Adrenal gland (tissue), 19 donors: ENCODE results near the gene KLF6. TPM values are rescaled to one million over a fixed set of nuclear protein-coding genes. Genes with fewer than 3 reads are reported as not detected.

Source experiments
- DNase-seq, 7 donors: peaks; one replicate each; pipeline ENCODE4 v3.0.0-alpha.2; 2019 to 2020
- H3K27ac ChIP-seq, 5 donors: fragments of 200-600 bp; sonication (generic) in 4 of 5; 1 replicate in 3 of 5; 2 replicates in 2 of 5; pipeline versions ENCODE4 v1.5.1 to v1.8.0; 2016 to 2020; ENCODE audit warnings: mild to moderate bottlenecking in 1 of 5
- H3K27me3 ChIP-seq: fragments of 200-600 bp; 2 replicates; pipeline ENCODE4 v1.8.0; 2021
- H3K36me3 ChIP-seq, 2 donors: fragments of 200-600 bp; replicated peaks in 1 of 2; 1 replicate in 1 of 2; 2 replicates in 1 of 2; pipeline versions ENCODE4 v1.5.1 to v1.8.0; 2018 to 2022
- H3K4me1 ChIP-seq, 2 donors: fragments of 200-600 bp; replicated peaks in 1 of 2; 1 replicate in 1 of 2; 2 replicates in 1 of 2; pipeline versions ENCODE4 v1.5.1 to v1.8.0; 2018 to 2021
- H3K4me3 ChIP-seq, 4 donors: fragments of 200-600 bp; sonication (generic) in 3 of 4; one replicate each; pipeline ENCODE4 v1.5.1; 2016 to 2018
- H3K9me3 ChIP-seq, 3 donors: fragments of 200-600 bp; sonication (generic) in 1 of 3; replicated peaks in 1 of 3; 1 replicate in 2 of 3; 2 replicates in 1 of 3; pipeline versions ENCODE4 v1.5.1 to v1.8.0; 2016 to 2021
- POLR2A ChIP-seq, 2 donors: fragments of 450-650 bp; IDR thresholded peaks; one replicate each; pipeline ENCODE4 v1.6.1; 2017; ENCODE audit warnings: antibody characterized with exemption in 2 of 2, mild to moderate bottlenecking in 2 of 2, moderate library complexity in 1 of 2
- WGBS, 4 donors: extraction: QIAGEN DNeasy Blood & Tissue Kit in 2 of 4; methylation state at CpG; one replicate each; pipeline versions ENCODE4 v1.1.5 to v1.1.7; 2013 to 2017; 5-methylcytosine and 5-hydroxymethylcytosine counted together
- intact Hi-C, 2 donors: fragments of 100-400 bp; cut with DNase I; formaldehyde crosslinking; loops; one replicate each; pipeline versions ENCODE4 v1.14.1 to v1.15.0; 2022 to 2023
- long read RNA-seq, 10 donors: library from polyadenylated mRNA in 3 of 10; unstranded in 2 of 10; stranded (forward) in 1 of 10; transcript quantifications; one replicate each; pipeline ENCODE4 v2.0.0 and lab custom pipeline, GENCODE V29; 2021 to 2026
- polyA plus RNA-seq, 3 donors: library from polyadenylated mRNA; stranded (reverse); fragments of 200-250 nt in 2 of 3; fragments of 350-450 nt in 1 of 3; fragmentation: Illumina TruSeq in 1 of 3; extraction: RNeasy Lipid Tissue Mini Kit (QIAGEN cat#74804) in 1 of 3; gene quantifications; one replicate each; pipeline ENCODE4 v1.2.3, GENCODE V29; 2013 to 2014
- total RNA-seq, 9 donors: library from RNA; depleted of rRNA in 4 of 9; stranded (reverse); fragments of >200 nt in 4 of 9; fragments of 120-200 nt in 1 of 9; fragmentation: NEBNext Ultra II Directional in 1 of 9; extraction: Animal tissue kit (Norgen Biotek cat#: 25700) in 1 of 9; gene quantifications; one replicate each; pipeline versions ENCODE4 v1.1.0 to v1.2.4, GENCODE V29; 2013 to 2023
- TF ChIP-seq, protein P1 (sequence below), 6 experiments: fragments of 450-650 bp in 4 of 6; fragments of 200-600 bp in 2 of 6; sonication (generic) in 1 of 6; IDR thresholded peaks; 1 replicate in 5 of 6; 2 replicates in 1 of 6; pipeline versions ENCODE4 v1.5.1 to v1.8.0; 2016 to 2021; ENCODE audit warnings: antibody characterized with exemption in 6 of 6, mild to moderate bottlenecking in 2 of 6, moderate library complexity in 1 of 6
- donor health status: healthy with polysubstance abuse.
- donor health status: Bipolar disorder and iron deficiency.
- donor health status: DM: yes; HTN: yes; CAD: no.
- donor health status: DM: no; HTN: no; CAD: no.
- donor health status: DM: no; HTN: no; CAD: no.
- donor health status: DM: yes; HTN: yes; CAD: no.

Gene KLF6
- total RNA-seq (10 to 100 TPM; 14.4 to 70.2 (median 29.9) TPM), polyA plus RNA-seq (10 to 100 TPM; 14.9 to 25.2 (median 18.0) TPM)
- long read RNA-seq, donor 1, full-length matches to known transcripts: 14 of 14 reads
- long read RNA-seq, donor 1, partial matches to known transcripts: 0 of 14 reads
- long read RNA-seq, donor 1, other reads (novel, unspliced or antisense): 0 of 14 reads
- long read RNA-seq, donor 2, full-length matches to known transcripts: 60 of 75 reads
- long read RNA-seq, donor 2, partial matches to known transcripts: 15 of 75 reads
- long read RNA-seq, donor 2, other reads (novel, unspliced or antisense): 0 of 75 reads
- long read RNA-seq, donor 3, full-length matches to known transcripts: 13 of 13 reads
- long read RNA-seq, donor 3, partial matches to known transcripts: 0 of 13 reads
- long read RNA-seq, donor 3, other reads (novel, unspliced or antisense): 0 of 13 reads
- long read RNA-seq, donor 4, full-length matches to known transcripts: 30 of 36 reads
- long read RNA-seq, donor 4, partial matches to known transcripts: 0 of 36 reads
- long read RNA-seq, donor 4, other reads (novel, unspliced or antisense): 6 of 36 reads
- long read RNA-seq, donor 5, full-length matches to known transcripts: 49 of 52 reads
- long read RNA-seq, donor 5, partial matches to known transcripts: 0 of 52 reads
- long read RNA-seq, donor 5, other reads (novel, unspliced or antisense): 3 of 52 reads
- long read RNA-seq, donor 6, full-length matches to known transcripts: 30 of 35 reads
- long read RNA-seq, donor 6, partial matches to known transcripts: 1 of 35 reads
- long read RNA-seq, donor 6, other reads (novel, unspliced or antisense): 4 of 35 reads
- long read RNA-seq, donor 7, full-length matches to known transcripts: 12 of 12 reads
- long read RNA-seq, donor 7, partial matches to known transcripts: 0 of 12 reads
- long read RNA-seq, donor 7, other reads (novel, unspliced or antisense): 0 of 12 reads
- long read RNA-seq, donor 8, full-length matches to known transcripts: 41 of 247 reads
- long read RNA-seq, donor 8, partial matches to known transcripts: 206 of 247 reads
- long read RNA-seq, donor 8, other reads (novel, unspliced or antisense): 0 of 247 reads
- long read RNA-seq, donor 9, full-length matches to known transcripts: 11 of 11 reads
- long read RNA-seq, donor 9, partial matches to known transcripts: 0 of 11 reads
- long read RNA-seq, donor 9, other reads (novel, unspliced or antisense): 0 of 11 reads
- long read RNA-seq, donor 10, full-length matches to known transcripts: 4 of 4 reads
- long read RNA-seq, donor 10, partial matches to known transcripts: 0 of 4 reads
- long read RNA-seq, donor 10, other reads (novel, unspliced or antisense): 0 of 4 reads

DNA sequence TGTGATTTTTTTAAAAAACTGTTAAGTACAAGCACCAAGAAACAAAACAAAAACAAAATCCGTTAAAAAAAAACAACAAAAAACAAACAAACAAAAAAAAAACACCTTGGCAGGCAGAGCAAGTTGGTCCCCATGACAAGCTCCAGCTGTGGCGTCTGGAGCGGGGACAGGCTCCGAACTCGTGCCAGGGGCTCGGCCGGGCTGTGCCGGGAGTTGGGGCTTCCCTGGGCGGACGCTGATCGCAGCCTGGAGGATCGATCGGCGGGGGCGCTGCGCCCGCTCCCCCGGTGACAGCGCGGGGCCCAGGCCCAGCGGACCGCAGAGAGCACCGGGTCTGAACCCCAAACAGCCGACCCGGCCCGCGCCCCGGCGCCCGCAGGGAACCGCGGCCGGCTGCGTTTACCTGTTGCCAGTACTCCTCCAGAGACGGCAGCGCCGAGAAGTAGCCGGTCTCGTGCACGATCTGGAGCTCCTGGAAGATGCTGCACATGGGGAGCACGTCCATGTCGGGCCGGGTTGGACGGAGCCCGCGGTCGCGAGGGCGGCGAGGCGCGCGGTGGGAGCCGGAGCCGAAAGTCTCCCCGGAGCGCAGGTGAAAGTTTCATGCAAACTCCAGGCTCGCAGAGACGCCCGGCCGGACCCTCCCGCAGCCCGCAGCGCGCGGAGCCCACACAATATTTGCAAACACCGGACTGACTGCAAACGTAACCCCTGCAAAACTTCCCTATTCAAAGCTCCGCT is at the start of gene KLF6:
KLF6 (minus strand) TSS at position 700 of the 741 bp plus-strand sequence; CDS start at position 505, 195 bp downstream.
- peak within 1 kb of the TSS; percentile 63 to 90 (median 82) for H3K4me3 ChIP-seq
- peaks cover 0 to 7% (median 5%) of the 10 kb centered on the region in 3 donors for H3K9me3 ChIP-seq
- 0 to 1% (median 1%) methylated on average over 39 to 69 of the region's 69 CpGs for WGBS, 4 donors
- H3K27me3 ChIP-seq: no peaks in the 10 kb centered on the region
- H3K4me1 ChIP-seq: peaks cover 23 to 41% of the 10 kb centered on the region in 2 donors
- peak within 1 kb of the TSS; percentile 97 to 100 (median 100) for H3K27ac ChIP-seq
- TF ChIP-seq, protein P1, sequence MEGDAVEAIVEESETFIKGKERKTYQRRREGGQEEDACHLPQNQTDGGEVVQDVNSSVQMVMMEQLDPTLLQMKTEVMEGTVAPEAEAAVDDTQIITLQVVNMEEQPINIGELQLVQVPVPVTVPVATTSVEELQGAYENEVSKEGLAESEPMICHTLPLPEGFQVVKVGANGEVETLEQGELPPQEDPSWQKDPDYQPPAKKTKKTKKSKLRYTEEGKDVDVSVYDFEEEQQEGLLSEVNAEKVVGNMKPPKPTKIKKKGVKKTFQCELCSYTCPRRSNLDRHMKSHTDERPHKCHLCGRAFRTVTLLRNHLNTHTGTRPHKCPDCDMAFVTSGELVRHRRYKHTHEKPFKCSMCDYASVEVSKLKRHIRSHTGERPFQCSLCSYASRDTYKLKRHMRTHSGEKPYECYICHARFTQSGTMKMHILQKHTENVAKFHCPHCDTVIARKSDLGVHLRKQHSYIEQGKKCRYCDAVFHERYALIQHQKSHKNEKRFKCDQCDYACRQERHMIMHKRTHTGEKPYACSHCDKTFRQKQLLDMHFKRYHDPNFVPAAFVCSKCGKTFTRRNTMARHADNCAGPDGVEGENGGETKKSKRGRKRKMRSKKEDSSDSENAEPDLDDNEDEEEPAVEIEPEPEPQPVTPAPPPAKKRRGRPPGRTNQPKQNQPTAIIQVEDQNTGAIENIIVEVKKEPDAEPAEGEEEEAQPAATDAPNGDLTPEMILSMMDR (IDR thresholded peaks at IDR 0.05): peak in 1 of 6 experiments; percentile 4
- peak in 1 of 2 donors; percentile 54 for TF ChIP-seq POLR2A (IDR thresholded peaks at IDR 0.05)
- intact Hi-C loops: loop anchor here in 1 of 2 donors (10.0 kb wide), 1 partner anchor 90 kb away; no protein-coding TSS in a partner anchor
- peak in 6 of 7 donors; percentile 53 to 67 (median 58) for DNase-seq
- peaks cover 0 to 24% of the 10 kb centered on the region in 2 donors for H3K36me3 ChIP-seq

DNA sequence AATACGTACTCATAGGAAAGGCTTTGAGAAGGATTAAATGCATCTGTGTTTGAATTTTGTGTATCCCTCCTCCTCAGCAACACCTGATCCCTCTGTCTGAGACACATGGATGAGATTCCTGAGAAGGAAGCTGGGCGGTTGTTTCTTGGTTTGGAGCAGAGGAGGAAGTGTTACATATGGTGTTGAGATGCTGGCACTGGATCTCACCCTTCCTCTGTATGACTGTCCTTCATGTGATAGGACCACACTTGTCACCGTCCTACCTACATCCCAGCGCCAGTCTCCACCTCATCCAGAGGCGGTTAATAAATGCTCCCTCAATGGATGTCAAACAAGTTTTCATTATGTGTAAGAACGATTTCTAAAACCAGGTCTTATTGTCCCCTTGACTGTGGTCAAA is 49.4 kb upstream of the KLF6 start:
- 85 to 89% (median 88%) methylated on average over 6 of the region's 6 CpGs for WGBS, 4 donors
- TF ChIP-seq, protein P1 (IDR thresholded peaks at IDR 0.05): no peak
- TF ChIP-seq POLR2A (IDR thresholded peaks at IDR 0.05): no peak
- no peaks in the 10 kb centered on the region for H3K36me3 ChIP-seq

DNA sequence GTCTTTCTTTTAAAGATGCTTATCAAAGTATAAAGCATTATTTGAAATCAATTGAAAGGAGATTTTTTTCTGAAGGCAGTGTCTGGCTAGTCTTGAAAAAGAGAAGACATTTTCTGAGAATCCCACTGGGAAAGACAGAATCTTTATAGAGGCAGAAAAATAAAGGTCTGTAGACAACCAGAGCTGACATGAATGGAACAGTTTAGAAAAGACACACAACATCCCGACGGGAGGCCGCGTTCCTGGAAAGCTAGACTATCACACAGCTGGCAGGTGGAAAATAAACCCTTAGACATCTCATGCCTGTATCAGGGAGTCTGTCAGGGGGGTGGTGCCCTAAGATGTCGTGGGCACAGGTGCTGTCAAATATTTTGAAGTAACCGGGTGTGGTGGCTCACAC is 48.0 kb upstream of the KLF6 start:
- TF ChIP-seq POLR2A (IDR thresholded peaks at IDR 0.05): no peak
- TF ChIP-seq, protein P1 (IDR thresholded peaks at IDR 0.05): no peak
- Histone ChIP-seq H3K27me3 (no peaks in the 10 kb centered on the region), H3K36me3 (no peaks in the 10 kb centered on the region), H3K9me3 (no peaks in the 10 kb centered on the region), H3K27ac (no peak overlapping the region), H3K4me3 (no peak overlapping the region), H3K4me1 (peaks cover 5 to 17% of the 10 kb centered on the region in 2 donors)
- intact Hi-C loops: no loop called here
- DNase-seq: no peak
- 84 to 90% (median 88%) methylated on average over 6 of the region's 6 CpGs for WGBS, 4 donors

More for the DNA sequence above, 49.4 kb upstream of the KLF6 start:
- intact Hi-C loops: no loop called here
- no peak for DNase-seq
- Histone ChIP-seq H3K27me3 (no peaks in the 10 kb centered on the region), H3K4me1 (peaks cover under 1 to 12% of the 10 kb centered on the region in 2 donors), H3K4me3 (no peak overlapping the region), H3K9me3 (no peaks in the 10 kb centered on the region), H3K27ac (no peak overlapping the region)
